Caco-2 (cell line): Measurements from ENCODE around the gene ZNF85. TPM values are rescaled to one million over a fixed set of nuclear protein-coding genes. Genes with fewer than 3 reads are reported as not detected.
"Not testable (repeated sequence)": the region's sequence is repeated elsewhere in the genome, so short reads cannot be mapped to it uniquely, and the experiment has no call there.

Experiments
- BruUV-seq: library from RNA; stranded (reverse); fragments of 400-500 nt; replicated peaks from 2 replicates; lab custom pipeline; 2021; lab: Mats Ljungman, UMichigan
- CTCF ChIA-PET: fragments of 300-600 bp; sonication (Branson Sonifier 250); formaldehyde crosslinking; loops from one replicate; lab custom pipeline; 2022; ENCODE audit warnings: antibody characterized with exemption; lab: Charles Lee
- POLR2A ChIA-PET: fragments of 300-600 bp; sonication (Branson Sonifier 250); formaldehyde crosslinking; loops from one replicate; lab custom pipeline; 2022; ENCODE audit warnings: antibody characterized with exemption; lab: Charles Lee
- DNase-seq, 2 experiments: peaks; one replicate each; pipeline versions ENCODE4 v3.0.0 to v3.0.0-alpha.2; 2020 to 2022
- H3K27me3 ChIP-seq: replicated peaks from 2 replicates; pipeline ENCODE4 v1.6.0; 2011; ENCODE audit warnings: low read length; ENCODE audit not compliant: control insufficient read depth, insufficient read depth
- H3K36me3 ChIP-seq: 2 replicates; pipeline ENCODE4 v1.5.1; 2011; ENCODE audit warnings: low read length; ENCODE audit not compliant: control insufficient read depth, insufficient read depth
- H3K4me1 ChIP-seq: fragments of 250-450 bp; sonication (Bioruptor Pico); 2 replicates; pipeline ENCODE4 v1.5.1; 2020; ENCODE audit warnings: mild to moderate bottlenecking
- H3K4me3 ChIP-seq: 2 replicates; pipeline ENCODE4 v1.5.1; 2011; ENCODE audit warnings: low read depth, mild to moderate bottlenecking, control low read depth, low read length
- H3K9me3 ChIP-seq: fragments of 250-450 bp; sonication (Bioruptor Pico); 2 replicates; pipeline ENCODE4 v1.5.1; 2020; ENCODE audit warnings: mild to moderate bottlenecking, moderate library complexity
- H3K27ac Mint-ChIP-seq: one replicate; pipeline ENCODE4 v1.8.0; 2022; ENCODE audit warnings: mixed read lengths; ENCODE audit not compliant: unreplicated experiment
- H3K27me3 Mint-ChIP-seq: one replicate; pipeline ENCODE4 v1.8.0; 2022; ENCODE audit warnings: mixed read lengths; ENCODE audit not compliant: insufficient read depth, unreplicated experiment
- H3K36me3 Mint-ChIP-seq: one replicate; pipeline ENCODE4 v1.8.0; 2022; ENCODE audit warnings: mild to moderate bottlenecking, mixed read lengths; ENCODE audit not compliant: insufficient read depth, unreplicated experiment
- H3K4me1 Mint-ChIP-seq: one replicate; pipeline ENCODE4 v1.8.0; 2022; ENCODE audit warnings: low read depth, mixed read lengths; ENCODE audit not compliant: unreplicated experiment
- H3K4me3 Mint-ChIP-seq: one replicate; pipeline ENCODE4 v1.8.0; 2022; ENCODE audit warnings: mild to moderate bottlenecking, moderate library complexity, mixed read lengths; ENCODE audit not compliant: unreplicated experiment
- H3K9me3 Mint-ChIP-seq: one replicate; pipeline ENCODE4 v1.8.0; 2022; ENCODE audit warnings: mixed read lengths; ENCODE audit not compliant: unreplicated experiment
- intact Hi-C: fragments of 100-400 bp; cut with micrococcal nuclease; formaldehyde crosslinking; loops from one replicate; pipeline ENCODE4 v1.10.0; 2022; ENCODE audit not compliant: unreplicated experiment
- total RNA-seq: library from RNA; stranded (reverse); gene quantifications from 2 replicates; pipeline ENCODE4 v1.2.3, GENCODE V29; 2022
- TF ChIP-seq, protein P1 (sequence below), 2 experiments: fragments of 200-600 bp in 1 of 2; IDR thresholded peaks; 1 replicate in 1 of 2; 2 replicates in 1 of 2; pipeline versions ENCODE4 v1.5.1 to v1.8.0; 2011 to 2022; ENCODE audit warnings: antibody characterized with exemption in 1 of 2, control low read depth in 1 of 2, inconsistent platforms in 1 of 2, low read depth in 1 of 2, low read length in 1 of 2, mild to moderate bottlenecking in 1 of 2, moderate library complexity in 1 of 2; ENCODE audit not compliant: insufficient read depth in 1 of 2, severe bottlenecking in 1 of 2, unreplicated experiment in 1 of 2

The ZNF85 gene
- total RNA-seq, 1 experiment from 2014 or later = not detected

DNA sequence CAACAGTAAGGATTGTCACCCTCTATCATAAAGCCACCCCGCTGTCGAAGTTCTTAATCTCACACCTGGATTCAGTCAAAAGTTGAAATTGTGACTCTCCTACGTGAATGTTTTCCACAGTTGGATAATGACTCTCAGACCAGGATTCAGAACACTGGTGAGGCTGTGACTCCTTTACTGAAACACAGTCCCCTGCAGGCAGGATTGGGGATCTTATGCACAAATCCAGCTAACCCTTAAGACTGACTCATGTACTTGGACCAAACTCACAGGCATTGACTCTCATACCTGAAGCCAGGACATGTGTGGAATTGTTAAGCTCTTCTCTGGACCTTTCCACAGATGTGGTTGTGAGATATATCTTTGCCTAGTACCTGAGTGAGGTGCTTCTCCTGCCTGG lies 46.8 kb downstream of the ZNF85 start:
- Mint-ChIP-seq H3K36me3 (no peaks in the 10 kb centered on the region), H3K4me1 (no peaks in the 10 kb centered on the region), H3K27me3 (no peaks in the 10 kb centered on the region), H3K27ac (no peak overlapping the region), H3K4me3 (no peak overlapping the region), H3K9me3 (no peaks in the 10 kb centered on the region)
- intact Hi-C loops = no loop called here
- BruUV-seq = no TSS peak
- ChIA-PET CTCF (no interaction called here), POLR2A (no interaction called here)
- no peaks in the 10 kb centered on the region for H3K27me3 ChIP-seq
- H3K4me1 ChIP-seq = no peaks in the 10 kb centered on the region
- H3K36me3 ChIP-seq = no peaks in the 10 kb centered on the region; the same call in 1 of the 2 replicates
- no peaks in the 10 kb centered on the region for H3K9me3 ChIP-seq
- TF ChIP-seq, protein P1, sequence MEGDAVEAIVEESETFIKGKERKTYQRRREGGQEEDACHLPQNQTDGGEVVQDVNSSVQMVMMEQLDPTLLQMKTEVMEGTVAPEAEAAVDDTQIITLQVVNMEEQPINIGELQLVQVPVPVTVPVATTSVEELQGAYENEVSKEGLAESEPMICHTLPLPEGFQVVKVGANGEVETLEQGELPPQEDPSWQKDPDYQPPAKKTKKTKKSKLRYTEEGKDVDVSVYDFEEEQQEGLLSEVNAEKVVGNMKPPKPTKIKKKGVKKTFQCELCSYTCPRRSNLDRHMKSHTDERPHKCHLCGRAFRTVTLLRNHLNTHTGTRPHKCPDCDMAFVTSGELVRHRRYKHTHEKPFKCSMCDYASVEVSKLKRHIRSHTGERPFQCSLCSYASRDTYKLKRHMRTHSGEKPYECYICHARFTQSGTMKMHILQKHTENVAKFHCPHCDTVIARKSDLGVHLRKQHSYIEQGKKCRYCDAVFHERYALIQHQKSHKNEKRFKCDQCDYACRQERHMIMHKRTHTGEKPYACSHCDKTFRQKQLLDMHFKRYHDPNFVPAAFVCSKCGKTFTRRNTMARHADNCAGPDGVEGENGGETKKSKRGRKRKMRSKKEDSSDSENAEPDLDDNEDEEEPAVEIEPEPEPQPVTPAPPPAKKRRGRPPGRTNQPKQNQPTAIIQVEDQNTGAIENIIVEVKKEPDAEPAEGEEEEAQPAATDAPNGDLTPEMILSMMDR (IDR thresholded peaks at IDR 0.05; ENCODE audit: insufficient read depth in 1 of 2, low read depth in 1 of 2, low read length in 1 of 2, severe bottlenecking in 1 of 2, unreplicated experiment in 1 of 2) = no peak
- no peak for DNase-seq
- no peak overlapping the region for H3K4me3 ChIP-seq

DNA sequence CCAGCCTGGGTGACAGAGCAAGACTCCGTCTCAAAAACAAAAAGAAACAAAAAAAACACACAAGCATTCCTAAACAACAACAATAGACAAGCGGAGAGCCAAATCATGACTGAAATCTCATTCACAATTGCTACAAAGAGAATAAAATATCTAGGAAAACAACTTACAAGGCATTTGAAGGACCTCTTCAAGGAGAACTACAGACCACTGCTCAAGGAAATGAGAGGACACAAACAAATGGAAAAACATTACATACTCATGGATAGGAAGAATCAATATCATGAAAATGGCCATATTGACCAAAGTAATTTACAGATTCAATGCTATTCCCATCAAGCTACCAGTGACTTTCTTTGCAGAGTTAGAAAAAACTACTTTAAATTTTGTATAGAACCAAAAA lies 69.7 kb downstream of the ZNF85 start:
- H3K4me3 ChIP-seq, DNase-seq, H3K27me3 ChIP-seq, POLR2A ChIA-PET, H3K4me3 Mint-ChIP-seq, H3K9me3 ChIP-seq, H3K36me3 ChIP-seq, H3K36me3 Mint-ChIP-seq, H3K4me1 ChIP-seq, BruUV-seq, H3K4me1 Mint-ChIP-seq, CTCF ChIA-PET, intact Hi-C loops, H3K27me3 Mint-ChIP-seq, H3K27ac Mint-ChIP-seq: not testable (repeated sequence)
- H3K9me3 Mint-ChIP-seq = peaks cover 22% of the 10 kb centered on the region

DNA sequence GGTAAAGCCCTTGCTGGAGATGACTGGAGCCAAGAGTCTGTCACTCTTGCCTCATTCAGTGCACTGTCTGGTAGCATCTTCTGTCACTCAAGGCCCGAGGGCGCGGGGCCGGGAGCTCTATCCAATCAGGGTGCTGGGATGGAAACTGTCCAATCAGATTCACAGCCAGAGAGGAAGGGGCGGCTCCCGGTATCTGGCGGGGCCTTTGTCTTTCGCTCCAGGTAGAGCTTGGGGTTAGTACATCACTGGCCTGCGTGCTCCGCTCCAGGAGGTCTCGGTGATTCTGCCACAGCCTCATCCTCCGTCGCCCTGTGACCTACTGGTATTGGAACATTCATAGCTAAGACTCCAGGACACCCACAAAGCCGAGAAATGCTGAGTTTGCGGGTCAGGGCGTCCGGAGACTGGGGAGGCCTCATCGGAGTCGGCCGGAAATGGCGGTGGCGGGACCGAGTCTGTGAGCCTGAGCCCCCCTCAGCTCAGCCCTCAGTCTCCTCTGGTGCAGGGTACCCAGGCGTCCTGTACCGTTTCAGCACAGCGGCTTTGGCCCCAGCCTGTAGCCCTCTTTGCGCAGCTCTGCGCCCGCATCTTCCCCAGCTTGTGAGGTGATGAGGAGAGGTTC lies 76.8 kb downstream of the ZNF85 start:
- Histone ChIP-seq H3K36me3 (no peaks in the 10 kb centered on the region), H3K4me3 (no peak overlapping the region), H3K4me1 (no peaks in the 10 kb centered on the region), H3K27me3 (no peaks in the 10 kb centered on the region), H3K9me3 (no peaks in the 10 kb centered on the region)
- Mint-ChIP-seq H3K4me1 (no peaks in the 10 kb centered on the region), H3K36me3 (no peaks in the 10 kb centered on the region), H3K4me3 (no peak overlapping the region), H3K9me3 (peaks cover 18% of the 10 kb centered on the region), H3K27me3 (no peaks in the 10 kb centered on the region), H3K27ac (no peak overlapping the region)
- no TSS peak for BruUV-seq
- TF ChIP-seq, protein P1 (IDR thresholded peaks at IDR 0.05; ENCODE audit: insufficient read depth in 1 of 2, low read depth in 1 of 2, low read length in 1 of 2, severe bottlenecking in 1 of 2, unreplicated experiment in 1 of 2) = no peak
- CTCF ChIA-PET = no interaction called here
- intact Hi-C loops = no loop called here
- DNase-seq = no peak
- POLR2A ChIA-PET = no interaction called here

Other genes starting within 250 kb of the ZNF85 start
- gene ZNF66, start 146.9 kb upstream of the ZNF85 start, total RNA-seq = 10.1 and 10.9 TPM in 2 replicates
- 9.5 and 11.1 TPM in 2 replicates for gene ZNF430, start 97.4 kb downstream of the ZNF85 start, total RNA-seq
- 13.2 and 14.6 TPM in 2 replicates for gene ZNF714, start 159.0 kb downstream of the ZNF85 start, total RNA-seq
- 17.9 TPM in 2 replicates for gene ZNF431, start 218.8 kb downstream of the ZNF85 start, total RNA-seq